Osteocyte (in vitro differentiated cells): ENCODE data around the gene CCN2. TPM values are rescaled to one million over a fixed set of nuclear protein-coding genes. Genes with fewer than 3 reads are reported as not detected.
A peak's percentile ranks its signal among the peaks of the same experiment; 100 is the strongest.

Experiments used
- DNase-seq: peaks from one replicate; pipeline ENCODE4 v3.0.0; 2021; ENCODE audit warnings: mixed read lengths; ENCODE audit not compliant: unreplicated experiment; ENCODE audit errors: extremely low spot score
- H3K27ac Mint-ChIP-seq: one replicate; pipeline ENCODE4 v1.8.0; 2021; ENCODE audit warnings: mild to moderate bottlenecking, mixed read lengths; ENCODE audit not compliant: unreplicated experiment
- H3K27me3 Mint-ChIP-seq: one replicate; pipeline ENCODE4 v1.8.0; 2021; ENCODE audit warnings: mixed read lengths; ENCODE audit not compliant: unreplicated experiment
- H3K36me3 Mint-ChIP-seq: one replicate; pipeline ENCODE4 v1.8.0; 2021; ENCODE audit warnings: mixed read lengths; ENCODE audit not compliant: unreplicated experiment
- H3K4me1 Mint-ChIP-seq: one replicate; pipeline ENCODE4 v1.8.0; 2021; ENCODE audit warnings: mixed read lengths; ENCODE audit not compliant: unreplicated experiment
- H3K4me3 Mint-ChIP-seq: one replicate; pipeline ENCODE4 v1.8.0; 2021; ENCODE audit warnings: mild to moderate bottlenecking, moderate library complexity, mixed read lengths; ENCODE audit not compliant: unreplicated experiment
- H3K9me3 Mint-ChIP-seq: one replicate; pipeline ENCODE4 v1.8.0; 2021; ENCODE audit warnings: mixed read lengths; ENCODE audit not compliant: unreplicated experiment
- CTCF ChIP-seq: fragments of 200-600 bp; sonication (generic); IDR thresholded peaks from 2 replicates; pipeline ENCODE4 v1.5.0; 2021; ENCODE audit warnings: antibody characterized with exemption, mild to moderate bottlenecking, moderate library complexity
- total RNA-seq: library from RNA; stranded (reverse); gene quantifications from 2 replicates; pipeline ENCODE4 v1.2.1, GENCODE V29; 2021

Gene CCN2
- total RNA-seq, 1 donor from 2014 or later, result 878 TPM

GRCh38 chr6:131966443-131966842 is 15.3 kb upstream of the CCN2 start:
- H3K27me3 Mint-ChIP-seq, result no peaks in the 10 kb centered on the region
- no peaks in the 10 kb centered on the region for H3K9me3 Mint-ChIP-seq
- no peaks in the 10 kb centered on the region for H3K36me3 Mint-ChIP-seq
- TF ChIP-seq CTCF, result no peak
- H3K4me1 Mint-ChIP-seq, result peaks cover 14% of the 10 kb centered on the region
- no peak for DNase-seq
- no peak overlapping the region for H3K4me3 Mint-ChIP-seq
- H3K27ac Mint-ChIP-seq, result peak overlapping the region; percentile 74

- H3K4me3 Mint-ChIP-seq, result no peak overlapping the region
- H3K9me3 Mint-ChIP-seq, result no peaks in the 10 kb centered on the region
- peaks cover 2% of the 10 kb centered on the region for H3K36me3 Mint-ChIP-seq
- H3K27ac Mint-ChIP-seq, result no peak overlapping the region
- no peak for TF ChIP-seq CTCF
- H3K4me1 Mint-ChIP-seq, result peaks cover 12% of the 10 kb centered on the region
- no peaks in the 10 kb centered on the region for H3K27me3 Mint-ChIP-seq
- no peak for DNase-seq
Observed at GRCh38 chr6:131963063-131963462, 11.9 kb upstream of the CCN2 start.

GRCh38 chr6:131960371-131961133 is 9.4 kb upstream of the CCN2 start:
- peak; percentile 56 for TF ChIP-seq CTCF
- H3K4me3 Mint-ChIP-seq, result no peak overlapping the region
- DNase-seq, result no peak
- no peaks in the 10 kb centered on the region for H3K9me3 Mint-ChIP-seq
- H3K27ac Mint-ChIP-seq, result no peak overlapping the region
- H3K36me3 Mint-ChIP-seq, result peaks cover 2% of the 10 kb centered on the region
- H3K4me1 Mint-ChIP-seq, result peaks cover 3% of the 10 kb centered on the region
- no peaks in the 10 kb centered on the region for H3K27me3 Mint-ChIP-seq

GRCh38 chr6:131958542-131959470 is 7.6 kb upstream of the CCN2 start:
- TF ChIP-seq CTCF, result no peak
- Mint-ChIP-seq H3K9me3 (no peaks in the 10 kb centered on the region), H3K27me3 (no peaks in the 10 kb centered on the region), H3K4me1 (peaks cover 20% of the 10 kb centered on the region), H3K4me3 (no peak overlapping the region), H3K27ac (no peak overlapping the region), H3K36me3 (peaks cover 2% of the 10 kb centered on the region)
- no peak for DNase-seq

- Mint-ChIP-seq H3K36me3 (peaks cover 2% of the 10 kb centered on the region), H3K27me3 (no peaks in the 10 kb centered on the region), H3K9me3 (no peaks in the 10 kb centered on the region), H3K4me1 (peaks cover 27% of the 10 kb centered on the region), H3K4me3 (no peak overlapping the region), H3K27ac (no peak overlapping the region)
- TF ChIP-seq CTCF, result no peak
- DNase-seq, result no peak
Observed at GRCh38 chr6:131958095-131958494, 6.9 kb upstream of the CCN2 start.
